ENCODE data around the gene CNTN5.

Gene CNTN5

DNA sequence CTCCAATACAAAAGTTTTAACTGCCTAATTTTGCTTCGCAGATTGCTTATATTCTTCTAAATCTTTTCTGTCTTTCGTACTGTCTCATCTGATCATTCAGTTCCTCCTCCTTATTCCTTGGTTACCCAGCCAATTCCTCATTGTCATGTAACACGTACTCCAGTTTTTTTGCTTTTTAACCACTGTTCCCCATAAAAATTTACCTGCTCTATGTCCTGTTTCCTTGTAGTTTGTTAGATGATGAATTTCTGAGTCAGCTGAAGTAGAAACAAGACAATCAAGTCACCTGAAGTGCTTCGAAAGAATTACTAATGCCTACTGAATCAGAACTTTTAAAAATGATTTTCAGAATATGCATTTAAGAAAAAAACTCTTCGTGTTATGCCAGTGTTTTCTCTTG lies 150.6 kb downstream of the CNTN5 start:
- DNase-seq, result no peak

DNA sequence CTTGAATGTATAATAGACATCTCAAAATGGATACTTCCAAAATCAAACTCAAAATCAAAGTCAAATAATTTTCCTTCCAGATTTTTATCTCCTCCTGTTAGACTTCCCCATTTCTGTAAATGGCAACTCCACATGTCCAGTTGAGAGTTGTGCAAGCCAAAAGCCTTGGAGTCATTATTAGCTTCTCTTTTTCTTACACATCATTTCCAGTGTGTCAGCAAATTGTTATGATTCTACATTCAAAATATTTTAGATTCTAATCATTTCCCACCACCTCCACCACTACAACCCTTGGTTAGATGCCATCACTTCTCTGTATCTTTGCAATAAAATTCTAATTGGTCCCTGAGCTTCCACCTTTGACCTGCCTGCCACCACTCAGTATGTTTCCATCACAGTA lies 155.7 kb downstream of the CNTN5 start:
- no peak for DNase-seq

DNA sequence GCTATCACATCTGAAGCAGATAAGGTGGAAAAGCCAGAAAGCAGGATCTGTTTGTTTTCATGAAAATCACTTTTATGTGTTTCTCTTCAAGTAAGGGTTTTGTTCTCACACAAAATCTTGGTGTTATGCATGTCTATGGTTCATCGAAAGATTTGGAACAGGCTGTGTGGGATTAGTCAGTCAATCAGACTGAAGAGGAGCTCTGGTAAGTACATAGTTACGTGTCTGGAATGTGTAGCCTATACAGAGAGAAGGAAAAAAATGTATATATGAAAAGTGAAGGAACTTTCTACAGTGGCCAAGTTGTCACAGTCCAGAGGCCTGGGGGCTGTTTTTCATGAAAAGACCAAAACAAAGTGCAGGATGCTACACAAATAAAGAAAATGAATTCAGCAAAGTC lies 156.7 kb downstream of the CNTN5 start:
- DNase-seq, result no peak

DNA sequence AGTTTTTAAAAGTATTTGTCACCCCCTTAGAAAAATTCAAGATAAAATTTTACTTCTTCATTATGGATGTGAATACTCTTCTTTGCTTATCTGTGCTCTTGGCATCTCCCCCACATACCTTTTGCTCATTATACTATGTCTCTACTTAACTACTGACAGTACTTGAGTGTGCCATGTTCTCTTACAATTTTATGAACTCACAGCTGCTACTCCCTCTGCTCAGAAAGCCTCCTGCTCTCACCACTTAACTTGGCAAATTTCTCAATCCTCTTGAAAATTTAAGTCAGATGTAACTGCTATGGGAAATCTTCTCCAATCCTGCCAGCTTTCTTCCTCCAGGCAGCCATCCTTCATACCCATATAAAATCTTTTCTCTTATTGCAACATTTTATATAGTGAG lies 163.4 kb downstream of the CNTN5 start:
- DNase-seq, result no peak

DNA sequence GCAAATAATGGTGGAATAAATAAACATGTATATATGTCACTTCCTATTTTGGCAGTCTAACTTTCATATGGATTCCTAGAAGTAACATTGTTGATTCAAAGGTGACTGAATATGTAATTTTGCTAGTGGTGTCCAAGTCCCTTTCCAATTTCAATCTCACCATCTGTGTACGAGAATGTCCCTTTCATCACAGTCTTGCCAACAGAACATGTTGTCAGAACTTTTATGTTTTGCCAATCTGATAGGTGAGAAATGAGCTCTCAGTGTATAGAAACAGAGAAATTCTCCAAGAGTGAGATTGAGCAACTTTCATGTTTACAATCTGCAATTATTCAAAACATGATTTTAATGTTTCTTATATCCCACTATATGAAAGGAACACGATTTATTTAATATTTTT lies 167.5 kb downstream of the CNTN5 start:
- DNase-seq, result no peak

DNA sequence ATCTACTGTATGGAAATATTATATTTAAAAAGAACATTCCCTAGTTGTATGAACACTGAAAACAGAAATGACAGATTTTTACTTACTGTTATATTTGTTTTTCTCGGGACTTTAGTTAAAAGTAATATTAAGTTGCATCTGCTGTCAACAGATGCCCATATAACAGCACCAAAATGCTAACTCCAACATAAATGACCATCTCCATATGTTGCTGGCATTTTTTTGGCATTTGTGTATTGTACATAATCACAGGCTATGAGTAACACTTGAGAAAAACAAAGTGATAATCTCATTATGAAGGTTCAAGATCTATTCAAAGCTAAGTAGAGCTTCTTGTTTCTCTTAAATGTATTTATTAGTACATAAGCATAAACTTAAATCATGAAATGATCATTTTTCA lies 172.0 kb downstream of the CNTN5 start:
- no peak for DNase-seq

DNA sequence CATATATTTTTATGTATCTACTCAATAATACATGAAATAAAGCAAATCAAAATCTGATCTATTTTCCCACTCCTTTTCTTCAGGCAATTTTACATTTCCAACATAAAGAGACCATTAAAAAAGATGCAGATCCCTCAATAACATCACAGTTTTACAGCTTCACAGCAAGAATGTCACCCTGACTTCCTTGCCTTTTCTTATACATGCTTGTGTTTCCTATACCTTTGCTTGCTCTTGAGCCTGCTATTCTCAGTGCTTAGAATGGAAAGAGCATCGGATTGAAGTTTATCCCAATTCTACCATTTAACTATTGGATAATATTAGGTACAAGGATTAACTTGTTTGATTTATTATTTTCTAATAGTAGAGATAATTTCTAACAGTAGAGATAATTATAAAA lies 176.7 kb downstream of the CNTN5 start:
- no peak for DNase-seq

DNA sequence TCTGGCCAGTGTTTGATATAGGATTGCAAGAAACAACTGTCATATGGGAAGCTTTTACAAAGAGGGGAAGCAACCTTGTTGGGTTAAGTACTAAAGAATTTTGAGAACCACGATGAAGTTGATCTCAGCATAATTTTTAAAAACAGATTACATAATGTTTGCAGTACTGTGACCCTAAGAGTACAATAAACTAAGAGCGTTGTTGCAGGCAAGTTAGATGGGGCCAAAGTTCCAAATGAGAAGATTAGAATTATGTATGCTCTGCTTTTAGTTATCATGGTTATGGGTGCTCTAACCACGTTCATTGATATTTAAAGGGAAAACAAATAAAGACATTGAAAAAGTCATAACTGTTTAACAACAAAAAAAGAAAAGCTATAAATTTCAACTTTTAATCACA lies 177.5 kb downstream of the CNTN5 start:
- no peak for DNase-seq

DNA sequence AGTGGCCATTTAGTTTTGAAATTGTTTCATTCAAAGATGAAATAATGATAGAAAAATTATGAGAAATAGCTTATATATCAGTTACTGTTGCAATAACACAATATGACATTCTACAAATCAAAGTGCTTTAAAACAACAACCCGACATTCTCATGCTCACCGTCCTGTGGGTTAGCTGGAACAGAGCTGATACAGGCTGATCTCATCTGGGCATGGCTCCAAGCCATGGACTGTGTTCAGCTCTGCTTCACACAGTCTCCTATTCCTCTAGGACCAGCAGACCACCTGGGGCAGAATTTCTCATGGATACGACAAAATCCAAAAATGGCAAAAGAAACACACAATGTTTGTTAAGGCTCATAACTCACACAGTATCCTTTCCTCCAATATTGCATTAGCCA lies 178.6 kb downstream of the CNTN5 start:
- DNase-seq, result no peak

DNA sequence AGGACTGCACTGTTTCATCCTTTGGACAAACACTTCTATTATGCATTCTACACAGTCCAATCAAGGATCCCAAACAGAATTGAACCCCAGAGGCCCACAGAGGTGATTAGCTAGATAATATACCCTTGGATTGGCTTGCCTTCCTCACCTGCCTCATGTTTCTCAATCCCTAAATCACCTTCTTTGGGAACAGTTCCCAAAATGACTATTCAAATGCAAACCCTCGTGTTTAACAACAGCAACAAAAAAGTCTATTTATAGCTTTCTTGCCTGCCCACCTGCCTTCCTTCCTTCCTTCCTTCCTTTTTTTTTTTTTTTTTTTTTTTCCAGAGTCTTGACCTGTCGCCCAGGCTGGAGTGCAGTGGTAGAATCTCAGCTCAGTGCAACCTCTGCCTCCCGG lies 180.0 kb downstream of the CNTN5 start:
- DNase-seq, result no peak

DNA sequence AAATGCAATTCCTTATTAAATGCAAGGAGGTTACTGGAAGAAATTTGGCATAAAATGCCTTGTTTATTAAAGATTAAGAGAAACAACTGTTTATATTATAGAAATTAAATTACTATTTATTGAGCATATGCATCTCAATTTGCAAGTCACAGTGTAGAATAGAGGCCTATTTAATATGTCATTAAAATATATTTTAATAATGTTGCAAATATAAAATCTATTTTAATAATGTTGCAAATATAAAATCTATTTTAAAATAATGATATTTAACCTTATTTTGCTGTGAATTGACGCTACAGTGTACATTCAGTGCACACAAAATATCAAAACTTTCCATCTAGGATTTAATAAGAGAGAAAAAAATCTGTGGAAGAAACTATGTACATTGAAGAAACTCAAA lies 188.1 kb downstream of the CNTN5 start:
- no peak for DNase-seq

DNA sequence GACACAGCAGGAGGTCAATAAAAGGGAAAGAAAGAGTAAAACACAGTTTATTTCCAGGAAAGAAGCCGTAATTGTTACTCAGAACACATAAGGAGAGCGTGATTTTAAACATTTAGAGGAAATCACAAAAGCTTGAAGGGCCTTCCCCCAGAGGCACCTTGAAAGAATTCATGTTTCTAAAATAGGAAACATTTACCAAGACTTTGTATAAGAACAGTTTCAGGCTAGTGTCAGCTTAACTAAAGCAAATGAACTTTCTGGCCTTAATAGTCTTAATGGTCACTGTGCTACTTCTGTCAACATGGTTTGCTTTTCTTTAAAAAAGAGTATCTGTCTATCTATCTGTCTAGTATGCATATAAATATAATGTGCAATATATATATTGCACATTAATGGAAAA lies 208.8 kb downstream of the CNTN5 start:
- no peak for DNase-seq

DNA sequence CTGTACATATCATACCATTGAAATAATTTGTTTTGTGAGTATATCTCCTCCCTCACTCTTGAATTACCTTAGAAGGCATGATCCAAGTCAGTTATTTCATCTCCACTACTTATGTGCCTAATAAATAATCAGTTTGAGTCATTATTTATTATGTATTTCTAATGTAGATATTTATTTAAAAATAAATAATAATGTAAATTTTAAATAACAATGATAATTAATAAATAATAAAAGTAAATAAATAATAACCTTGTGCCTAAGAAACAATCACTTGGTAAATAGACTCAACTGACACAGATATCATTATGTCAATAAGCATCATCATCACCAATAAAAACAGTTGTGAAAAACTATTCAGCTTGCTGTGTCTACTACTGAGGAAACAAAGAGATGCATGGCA lies 213.8 kb downstream of the CNTN5 start:
- DNase-seq, result no peak

DNA sequence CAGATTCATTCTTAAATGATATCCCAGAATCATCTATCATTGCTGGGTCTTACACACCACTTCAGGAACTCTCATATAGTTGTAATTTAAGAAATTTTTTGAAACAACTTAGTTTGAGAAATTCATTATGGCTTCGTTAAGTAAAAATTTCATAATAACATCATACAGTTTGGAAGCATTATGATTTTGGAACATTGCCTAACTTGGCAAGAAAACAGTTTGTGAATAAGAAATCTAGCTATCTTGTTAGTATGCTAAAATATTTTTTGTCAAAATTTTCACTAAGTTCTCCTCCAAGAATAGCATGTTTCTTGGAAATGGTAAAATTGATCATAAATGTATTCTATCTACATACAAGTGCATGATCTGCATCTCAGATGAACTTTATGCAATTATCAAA lies 217.7 kb downstream of the CNTN5 start:
- DNase-seq, result no peak

DNA sequence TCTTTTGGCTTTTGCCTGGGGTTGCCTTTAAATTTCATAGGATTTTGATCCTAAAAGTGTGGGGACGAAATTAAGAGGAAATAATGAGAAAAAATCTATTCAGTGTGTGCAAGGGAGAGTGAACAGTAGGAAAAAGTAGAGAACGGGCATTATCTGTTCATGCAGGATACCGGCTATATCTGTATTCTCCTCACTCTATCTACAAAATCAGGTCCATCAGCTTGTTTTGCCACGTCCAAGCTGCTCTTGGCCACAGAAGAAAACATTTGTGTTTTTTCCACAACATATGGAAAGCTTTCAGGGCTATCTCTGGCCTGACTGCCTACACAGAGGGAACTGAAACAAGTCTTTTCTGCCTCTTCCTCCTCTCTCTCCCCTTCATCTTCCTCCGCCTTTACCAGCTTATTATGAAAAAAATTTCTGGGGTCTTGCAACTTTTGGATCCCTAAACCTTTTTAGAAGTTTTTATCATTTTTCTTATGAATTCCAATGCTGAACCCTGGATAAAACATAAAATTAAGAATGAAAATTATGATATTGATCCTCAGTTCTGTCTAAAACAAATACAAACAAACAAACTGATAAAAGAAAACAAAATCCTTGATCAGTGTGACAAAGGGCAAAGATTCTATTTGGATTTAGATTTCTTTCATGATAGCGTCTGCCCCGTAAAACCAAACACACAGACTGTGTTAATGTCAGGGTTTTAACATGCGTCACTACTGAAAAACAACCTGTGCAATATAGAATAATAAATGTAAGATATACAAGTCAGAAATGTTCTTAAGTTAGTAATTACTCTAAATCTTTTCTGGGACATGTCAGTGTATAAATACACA lies 219.7 kb downstream of the CNTN5 start:
- no peak for DNase-seq

DNA sequence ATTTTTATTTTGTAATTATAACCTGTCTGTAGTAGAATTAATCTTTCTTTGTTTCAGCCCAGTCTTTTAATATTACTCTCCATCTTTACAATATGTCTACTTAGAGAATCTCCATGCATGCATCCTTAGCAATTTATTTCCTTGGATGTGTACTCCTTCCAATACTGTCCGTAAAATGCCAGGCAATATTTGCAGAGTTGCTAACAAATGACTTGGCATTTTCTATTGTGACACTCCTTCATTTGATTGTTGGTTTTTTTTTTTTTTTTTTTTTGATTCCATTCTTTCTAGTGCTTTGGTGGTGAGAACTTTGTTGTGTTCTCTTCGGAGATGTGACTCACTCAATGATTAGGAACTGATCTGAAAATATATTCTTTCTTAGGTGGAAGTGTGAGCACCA lies 220.3 kb downstream of the CNTN5 start:
- no peak for DNase-seq

DNA sequence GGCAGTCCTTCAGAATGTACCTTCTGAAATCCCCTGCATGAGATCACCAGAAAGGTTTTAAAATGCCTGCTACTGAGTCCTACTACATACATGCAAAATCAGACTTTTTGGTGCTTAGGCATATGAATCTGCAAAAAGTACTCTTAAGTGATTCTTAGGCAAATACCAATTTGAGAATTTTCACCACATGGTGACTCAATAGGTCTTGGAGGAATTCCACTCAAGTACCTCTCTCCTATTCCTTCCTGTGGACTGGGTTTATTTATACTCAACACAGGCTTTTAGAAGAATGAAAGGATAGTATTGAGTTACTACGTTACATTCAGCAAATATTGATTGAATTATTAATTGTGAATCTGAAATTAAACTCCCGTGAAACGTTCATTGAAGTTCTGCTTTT lies 223.9 kb downstream of the CNTN5 start:
- DNase-seq, result no peak

DNA sequence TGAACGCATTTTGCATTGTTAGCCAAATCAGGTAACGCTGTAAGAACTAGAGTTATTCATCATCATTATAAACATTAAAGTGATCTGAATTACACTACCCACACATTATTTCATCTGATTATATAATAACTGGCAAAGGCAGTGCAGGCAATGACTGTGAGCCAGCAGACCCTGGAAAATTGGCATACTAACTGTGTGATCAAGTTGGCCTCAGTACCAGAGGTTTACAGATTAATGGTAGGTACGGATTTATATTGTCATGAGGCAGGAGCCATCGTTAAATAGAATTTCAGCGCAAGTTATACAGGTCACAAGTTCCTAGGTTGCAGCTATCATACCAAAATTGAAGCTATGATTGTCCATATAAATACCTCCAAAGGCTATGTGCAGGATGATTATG lies 225.4 kb downstream of the CNTN5 start:
- DNase-seq, result no peak

DNA sequence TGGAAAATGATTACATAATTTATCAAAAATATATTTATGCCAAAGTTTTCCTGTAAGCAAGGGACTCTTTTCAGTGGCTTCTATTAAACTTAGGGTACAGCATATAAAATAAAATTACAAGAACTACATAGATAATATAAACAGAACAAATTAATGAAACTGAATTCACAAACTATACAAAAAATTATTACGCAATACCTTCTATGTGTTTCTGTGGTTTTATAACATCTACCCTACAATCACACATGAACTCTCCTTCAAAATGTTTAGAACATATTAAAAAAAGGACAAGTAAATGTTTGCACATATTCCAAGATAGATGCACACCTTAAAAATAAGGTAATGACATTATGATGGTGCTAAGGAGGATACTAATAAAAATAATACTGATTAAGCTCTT lies 235.9 kb downstream of the CNTN5 start:
- no peak for DNase-seq

DNA sequence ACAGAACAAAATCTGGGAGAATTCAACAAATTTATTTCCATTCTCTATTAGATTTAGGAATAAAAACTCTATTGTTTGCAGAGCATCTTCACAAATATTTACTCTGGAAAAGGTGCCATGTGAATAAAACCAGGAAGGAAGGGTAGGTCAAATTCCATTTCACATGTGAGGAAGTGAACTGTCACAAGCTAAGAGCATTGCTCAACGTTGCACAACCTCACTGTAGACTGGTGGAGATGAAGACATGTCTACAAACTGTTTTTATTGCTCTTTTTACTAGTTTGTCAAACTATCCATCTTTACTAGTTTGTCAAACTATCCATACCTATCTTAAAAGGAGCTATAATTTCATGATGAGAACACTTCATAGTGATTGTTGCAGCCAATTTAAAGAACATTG lies 236.4 kb downstream of the CNTN5 start:
- DNase-seq, result no peak

DNA sequence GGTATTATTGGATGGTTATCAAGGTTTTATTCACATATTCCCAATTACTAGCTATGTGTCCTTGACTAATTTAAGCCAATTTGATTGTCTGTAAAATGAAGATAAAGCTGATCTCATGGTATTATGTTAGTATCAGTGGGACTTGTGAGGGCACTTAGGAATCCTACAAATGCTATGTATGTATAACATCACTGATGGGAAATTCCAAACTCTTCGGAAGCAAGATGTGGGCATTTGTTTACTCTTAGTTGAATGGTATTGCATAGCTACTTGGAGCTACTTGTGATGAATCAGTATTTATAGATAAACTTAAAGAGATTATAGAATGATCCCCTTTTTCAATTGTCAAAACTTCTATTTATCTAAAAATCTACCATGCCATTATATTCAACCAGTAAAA lies 239.9 kb downstream of the CNTN5 start:
- DNase-seq, result no peak

DNA sequence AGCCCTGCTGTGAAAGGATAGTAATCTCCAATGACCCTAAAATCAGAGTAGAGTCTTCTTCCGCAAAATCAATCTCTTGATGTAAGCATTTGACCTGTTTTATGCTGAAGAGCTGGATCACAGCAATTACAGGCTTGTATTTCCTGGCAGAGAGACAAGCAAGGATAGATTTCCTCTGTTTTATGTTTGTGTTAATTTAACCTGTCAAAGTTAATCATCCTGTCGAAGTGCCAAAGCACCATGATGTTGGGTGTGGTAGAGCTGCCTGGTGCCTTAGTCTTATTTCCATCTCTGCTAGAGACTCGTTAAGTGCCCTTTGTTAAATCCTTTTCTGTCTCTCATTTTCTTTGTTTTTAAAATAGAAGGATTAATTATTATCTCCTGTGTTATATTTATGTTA lies 248.1 kb downstream of the CNTN5 start:
- DNase-seq, result no peak

DNA sequence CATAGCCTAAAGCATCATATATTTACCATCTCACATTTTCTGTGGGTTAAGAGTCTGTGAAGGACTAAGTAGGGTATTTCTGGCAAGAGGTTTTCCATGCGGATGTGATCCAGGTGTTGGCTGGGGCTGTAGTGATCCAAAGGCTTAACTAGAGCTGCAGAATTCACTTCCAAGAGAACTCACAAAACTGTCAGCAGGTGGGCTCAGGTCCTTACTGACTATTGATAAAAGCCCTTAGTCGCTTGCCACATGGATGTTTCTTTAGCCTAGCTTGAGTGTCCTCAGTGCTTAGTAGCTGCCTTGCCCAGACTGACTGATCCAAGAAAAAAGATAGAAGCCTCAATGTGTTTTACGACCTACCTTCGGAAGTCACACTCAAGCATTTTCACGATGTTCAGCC lies 250.8 kb downstream of the CNTN5 start:
- DNase-seq, result no peak

DNA sequence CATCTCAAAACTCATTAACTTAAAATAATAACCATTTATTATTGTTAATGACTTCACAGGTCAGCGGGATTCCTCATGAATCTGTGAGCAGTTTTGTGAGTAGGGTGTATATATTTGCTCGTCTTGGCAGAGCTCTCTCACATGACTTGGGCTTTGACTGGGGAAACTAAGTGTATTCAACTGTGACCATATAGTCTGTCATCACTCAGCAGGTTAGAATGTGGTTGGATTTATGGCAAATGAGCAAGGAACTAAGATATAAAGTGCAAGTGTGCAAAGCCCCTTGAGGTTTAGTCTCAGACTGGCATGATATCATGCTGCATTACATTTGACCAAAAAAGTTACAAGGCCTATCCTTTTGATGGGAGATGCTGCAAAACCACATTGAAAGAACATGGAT lies 254.8 kb downstream of the CNTN5 start:
- DNase-seq, result no peak

DNA sequence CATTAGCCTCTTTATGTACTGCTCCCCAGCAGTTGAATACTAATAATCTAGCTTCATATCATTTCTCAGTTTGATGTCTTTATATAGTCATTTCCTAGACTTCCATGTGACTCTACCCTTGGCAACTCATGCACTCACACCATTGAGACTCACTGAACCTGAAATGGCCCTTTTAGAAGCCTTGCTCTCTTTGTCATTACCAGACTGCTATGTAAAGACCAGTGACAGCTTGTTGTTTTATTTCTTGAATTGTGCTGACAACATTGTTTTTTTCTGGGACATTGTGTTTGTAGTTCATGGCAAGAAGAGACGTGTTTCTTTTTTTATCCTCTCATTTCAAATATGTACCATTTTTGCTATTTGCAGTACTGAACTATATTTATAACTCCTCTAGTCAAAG lies 256.5 kb downstream of the CNTN5 start:
- DNase-seq, result no peak

DNA sequence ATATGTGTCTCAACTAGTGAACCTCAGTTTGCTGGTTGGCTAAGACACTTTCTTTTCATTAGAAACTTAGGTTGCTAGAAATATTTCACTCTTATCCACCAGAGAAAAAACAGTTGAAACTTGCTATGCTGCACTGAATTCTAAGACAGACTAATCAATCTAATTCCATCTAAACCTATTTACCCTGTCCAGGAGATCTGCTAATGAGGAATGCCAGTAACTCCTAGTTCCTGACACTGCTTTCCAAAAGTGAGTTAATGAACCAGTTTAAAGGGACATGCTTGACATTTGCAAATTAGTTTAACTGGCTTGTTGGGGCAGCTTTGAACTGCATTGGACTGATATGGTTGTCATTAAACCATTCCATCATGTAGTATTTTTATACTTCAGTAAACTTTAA lies 258.5 kb downstream of the CNTN5 start:
- no peak for DNase-seq

All from DMS79 treated with DMSO at 0.1 percent for 48 hours (cell line).